H1 (cell line): ENCODE measurements around the gene PFN4. TPM values are rescaled to one million over a fixed set of nuclear protein-coding genes. Genes with fewer than 3 reads are reported as not detected.

Experiments used
- BRCA1 ChIP-seq: IDR thresholded peaks from 2 replicates; pipeline ENCODE4 v1.6.1; 2012; ENCODE audit warnings: low read depth, low read length, improper control_type of control experiment
- CHD2 ChIP-seq: IDR thresholded peaks from 2 replicates; pipeline ENCODE4 v1.6.1; 2012; ENCODE audit warnings: low read length, improper control_type of control experiment
- CHD7 ChIP-seq: fragments of 300-600 bp; sonication (generic); IDR thresholded peaks from 2 replicates; pipeline ENCODE4 v1.7.1; 2012; ENCODE audit warnings: low read length, moderate library complexity, mild to moderate bottlenecking, inconsistent platforms; ENCODE audit not compliant: insufficient replicate concordance
- EZH2 ChIP-seq: fragments of 200-600 bp; sonication (generic); IDR thresholded peaks from 2 replicates; pipeline ENCODE4 v1.7.1; 2012; ENCODE audit warnings: low read depth, mild to moderate bottlenecking, moderate library complexity, low read length, inconsistent platforms; ENCODE audit not compliant: severe bottlenecking
- FOSL1 ChIP-seq: IDR thresholded peaks from 2 replicates; pipeline ENCODE4 v1.6.1; 2011; ENCODE audit warnings: mild to moderate bottlenecking, low read depth, low read length, moderate library complexity; ENCODE audit not compliant: insufficient read depth
- KDM1A ChIP-seq: fragments of 200-600, 300-600 bp; sonication (generic); IDR thresholded peaks from 2 replicates; pipeline ENCODE4 v1.7.1; 2016; ENCODE audit warnings: mild to moderate bottlenecking, low read length, borderline replicate concordance
- KDM4A ChIP-seq: IDR thresholded peaks from one replicate; pipeline ENCODE4 v1.7.1; 2012; ENCODE audit warnings: low read depth, mild to moderate bottlenecking, moderate library complexity, low read length, inconsistent platforms; ENCODE audit not compliant: severe bottlenecking
- RBBP5 ChIP-seq: IDR thresholded peaks from 2 replicates; pipeline ENCODE4 v1.7.1; 2012; ENCODE audit warnings: low read depth, mild to moderate bottlenecking, inconsistent platforms, low read length, moderate library complexity, borderline replicate concordance
- RNF2 ChIP-seq: fragments of 200-900, 300-1000 bp; sonication (generic); IDR thresholded peaks from 2 replicates; pipeline ENCODE4 v1.7.1; 2016; ENCODE audit warnings: borderline replicate concordance, low read depth, mild to moderate bottlenecking, antibody characterized with exemption, low read length; ENCODE audit not compliant: poor library complexity, severe bottlenecking; ENCODE audit errors: missing control alignments
- SIN3A ChIP-seq, 2 experiments: IDR thresholded peaks in 1 of 2; conservative IDR thresholded peaks in 1 of 2; 2 replicates each; pipeline ENCODE4 v1.6.1; 2011 to 2012; ENCODE audit warnings: low read length in 2 of 2, improper control_type of control experiment in 1 of 2, low read depth in 1 of 2, mild to moderate bottlenecking in 1 of 2
- polyA plus RNA-seq, 7 experiments: library from polyadenylated mRNA; depleted of rRNA in 3 of 7; stranded (reverse) in 5 of 7; unstranded in 2 of 7; fragments of >200 nt in 5 of 7; fragments of 200-250 nt in 2 of 7; gene quantifications; 1 replicate in 5 of 7; 2 replicates in 1 of 7; 4 replicates in 1 of 7; pipeline versions ENCODE4 v1.2.1 to v1.2.3, GENCODE V29; 2011 to 2013; ENCODE audit warnings: missing spikeins in 2 of 7, mixed read lengths in 2 of 7
- total RNA-seq: library from RNA; stranded (reverse); fragmentation: NEBNext Ultra II Directional; extraction: Animal tissue kit (Norgen Biotek cat#: 25700); gene quantifications from 2 replicates; pipeline ENCODE4 v1.2.1, GENCODE V29; 2021

The PFN4 gene
- total and polyA plus RNA-seq, 2 of the 8 experiments (the other 6 are each of a cell fraction or from before 2014, with no cell fraction given), result not detected

GRCh38 chr2:24072259-24072658, 50.9 kb downstream of the PFN4 start (continued):
- TF ChIP-seq CHD7, result no peak
- no peak for TF ChIP-seq KDM1A
- TF ChIP-seq KDM4A, result no peak
- TF ChIP-seq SIN3A (conservative IDR thresholded peaks at IDR 0.05 in 1 of 2, IDR thresholded peaks at IDR 0.05 in 1 of 2; ENCODE audit: low read depth in 1 of 2, low read length in 2 of 2), result no peak
- no peak for TF ChIP-seq RNF2
- no peak for TF ChIP-seq EZH2
- TF ChIP-seq BRCA1, result no peak
- no peak for TF ChIP-seq FOSL1
- TF ChIP-seq CHD2, result no peak
- no peak for TF ChIP-seq RBBP5
